Keratinocyte (primary cell): Measurements from ENCODE around the gene TUT7.

Source experiments
- EZH2 ChIP-seq: IDR thresholded peaks from one replicate; pipeline ENCODE4 v1.6.1; 2012; ENCODE audit warnings: inconsistent platforms, mild to moderate bottlenecking, low read length, moderate library complexity
- TF ChIP-seq, protein P1 (sequence below), 3 experiments: IDR thresholded peaks in 1 of 3; conservative IDR thresholded peaks in 1 of 3; optimal IDR thresholded peaks in 1 of 3; 2 replicates in 2 of 3; 3 replicates in 1 of 3; pipeline versions ENCODE3 to v1.5.1; 2011; ENCODE audit warnings: low read length in 3 of 3, mild to moderate bottlenecking in 3 of 3, moderate library complexity in 2 of 3, control low read depth in 1 of 3, inconsistent platforms in 1 of 3; ENCODE audit not compliant: insufficient read depth in 2 of 3; ENCODE audit errors: extremely low read depth in 1 of 3

DNA sequence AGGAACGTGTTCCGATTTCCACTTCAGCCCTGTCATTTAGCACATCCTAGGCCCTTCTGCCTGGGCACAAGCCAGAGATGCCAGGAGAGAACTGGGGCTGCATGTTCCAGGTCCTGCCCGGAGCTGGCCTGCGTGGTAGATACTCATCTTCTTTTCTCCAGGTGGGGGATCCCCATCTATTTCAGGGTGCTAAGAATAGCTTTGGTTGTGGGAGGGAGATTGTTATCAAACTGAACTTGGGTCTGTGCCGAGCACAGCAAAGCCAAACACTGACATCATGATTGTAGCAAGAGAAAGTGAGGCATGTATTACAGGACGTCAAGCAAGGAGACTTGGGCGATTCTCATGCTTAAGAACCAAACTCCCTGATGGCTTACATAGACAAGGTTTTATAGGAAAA lies 113.0 kb downstream of the TUT7 start:
- TF ChIP-seq, protein P1, sequence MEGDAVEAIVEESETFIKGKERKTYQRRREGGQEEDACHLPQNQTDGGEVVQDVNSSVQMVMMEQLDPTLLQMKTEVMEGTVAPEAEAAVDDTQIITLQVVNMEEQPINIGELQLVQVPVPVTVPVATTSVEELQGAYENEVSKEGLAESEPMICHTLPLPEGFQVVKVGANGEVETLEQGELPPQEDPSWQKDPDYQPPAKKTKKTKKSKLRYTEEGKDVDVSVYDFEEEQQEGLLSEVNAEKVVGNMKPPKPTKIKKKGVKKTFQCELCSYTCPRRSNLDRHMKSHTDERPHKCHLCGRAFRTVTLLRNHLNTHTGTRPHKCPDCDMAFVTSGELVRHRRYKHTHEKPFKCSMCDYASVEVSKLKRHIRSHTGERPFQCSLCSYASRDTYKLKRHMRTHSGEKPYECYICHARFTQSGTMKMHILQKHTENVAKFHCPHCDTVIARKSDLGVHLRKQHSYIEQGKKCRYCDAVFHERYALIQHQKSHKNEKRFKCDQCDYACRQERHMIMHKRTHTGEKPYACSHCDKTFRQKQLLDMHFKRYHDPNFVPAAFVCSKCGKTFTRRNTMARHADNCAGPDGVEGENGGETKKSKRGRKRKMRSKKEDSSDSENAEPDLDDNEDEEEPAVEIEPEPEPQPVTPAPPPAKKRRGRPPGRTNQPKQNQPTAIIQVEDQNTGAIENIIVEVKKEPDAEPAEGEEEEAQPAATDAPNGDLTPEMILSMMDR (optimal IDR thresholded peaks at IDR 0.05 in 1 of 3, IDR thresholded peaks at IDR 0.05 in 1 of 3, conservative IDR thresholded peaks at IDR 0.05 in 1 of 3; ENCODE audit: extremely low read depth in 1 of 3, insufficient read depth in 2 of 3, low read length in 3 of 3): no peak
- TF ChIP-seq EZH2: no peak
